HepG2 (cell line): ENCODE results near the gene FGF1. TPM values are rescaled to one million over a fixed set of nuclear protein-coding genes. Genes with fewer than 3 reads are reported as not detected.

Experiments used
- ATAC-seq: fragments of 200-7000 bp; cut with Tn5 transposase; 3 replicates; pipeline ENCODE4 v1.9.1; 2020; ENCODE audit warnings: mild to moderate bottlenecking, moderate library complexity
- BruUV-seq: library from RNA; stranded (reverse); fragments of 400-500 nt; replicated peaks from 2 replicates; lab custom pipeline; 2021; lab: Mats Ljungman, UMichigan
- CTCF ChIA-PET: fragments of 300-600 bp; formaldehyde crosslinking; extraction: SDS; loops from one replicate; lab custom pipeline; 2021; ENCODE audit warnings: low total read pairs, inconsistent platforms, low intra/inter-chr PET ratio; lab: Yijun Ruan, JAX
- POLR2A ChIA-PET: fragments of 350-600 bp; sonication (Branson Sonifier 250); formaldehyde crosslinking; loops from one replicate; lab custom pipeline; 2020; ENCODE audit warnings: antibody characterized with exemption, inconsistent platforms; lab: Yijun Ruan, JAX
- DNase-seq: peaks from one replicate; pipeline ENCODE4 v3.0.0-alpha.2; 2015; ENCODE audit warnings: low spot score
- FAIRE-seq: peaks from 3 replicates; lab custom pipeline; 2011; peaks lifted over from hg19 to GRCh38; lab: Jason Lieb, UNC
- H2AFZ ChIP-seq: one replicate; pipeline ENCODE4 v1.6.1; 2011; ENCODE audit warnings: low read length, inconsistent platforms
- H3K27ac ChIP-seq: fragments of 300-600 bp; 3 replicates; pipeline ENCODE4 v1.8.0; 2011; ENCODE audit warnings: mixed run types, mild to moderate bottlenecking, mixed read lengths, low read length, inconsistent platforms; ENCODE audit not compliant: insufficient read depth; ENCODE audit errors: extremely low read length
- H3K27me3 ChIP-seq, 2 experiments: fragments of 200-600 bp in 1 of 2; 2 replicates in 1 of 2; 3 replicates in 1 of 2; pipeline versions ENCODE4 v1.6.0 to v1.8.0; 2011; ENCODE audit warnings: low read length in 2 of 2, mild to moderate bottlenecking in 2 of 2, moderate library complexity in 2 of 2, inconsistent platforms in 1 of 2; ENCODE audit not compliant: insufficient read depth in 2 of 2, control insufficient read depth in 1 of 2
- H3K36me3 ChIP-seq, 2 experiments: fragments of 200-600 bp in 1 of 2; replicated peaks in 1 of 2; 2 replicates in 1 of 2; 3 replicates in 1 of 2; pipeline versions ENCODE4 v1.5.1 to v1.8.0; 2011; ENCODE audit warnings: low read length in 2 of 2, inconsistent platforms in 1 of 2; ENCODE audit not compliant: insufficient read depth in 2 of 2, control insufficient read depth in 1 of 2
- H3K4me1 ChIP-seq: 2 replicates; pipeline ENCODE4 v1.5.1; 2012; ENCODE audit warnings: low read length, inconsistent platforms; ENCODE audit not compliant: insufficient read depth
- H3K4me2 ChIP-seq: 2 replicates; pipeline ENCODE4 v1.6.0; 2011; ENCODE audit warnings: low read depth, low read length, inconsistent platforms
- H3K4me3 ChIP-seq, 3 experiments: fragments of 200-600 bp in 1 of 3; sonication (generic), shearing (Covaris generic) in 1 of 3; replicated peaks in 1 of 3; 2 replicates each; pipeline ENCODE4 v1.5.1; 2011 to 2016; ENCODE audit warnings: low read length in 3 of 3, inconsistent platforms in 2 of 3, low read depth in 2 of 3, mild to moderate bottlenecking in 2 of 3, control low read depth in 1 of 3, mixed read lengths in 1 of 3; ENCODE audit not compliant: insufficient read depth in 1 of 3
- H3K79me2 ChIP-seq: one replicate; pipeline ENCODE4 v1.6.1; 2011; ENCODE audit warnings: low read length, inconsistent platforms; ENCODE audit not compliant: insufficient read depth
- H3K9ac ChIP-seq: 2 replicates; pipeline ENCODE4 v1.6.0; 2011; ENCODE audit warnings: mild to moderate bottlenecking, low read depth, low read length, inconsistent platforms; ENCODE audit not compliant: insufficient read depth
- H3K9me3 ChIP-seq: 2 replicates; pipeline ENCODE4 v1.5.1; 2012; ENCODE audit warnings: mild to moderate bottlenecking, low read length
- H4K20me1 ChIP-seq: 2 replicates; pipeline ENCODE4 v1.6.0; 2011; ENCODE audit warnings: inconsistent platforms, mild to moderate bottlenecking, low read length, moderate library complexity; ENCODE audit not compliant: insufficient read depth
- AHR ChIP-seq: IDR thresholded peaks from 2 replicates; pipeline ENCODE4 v1.6.1; 2018; ENCODE audit warnings: missing genetic modification reagents, missing compliant biosample characterization
- HNRNPL ChIP-seq: fragments of 200-400 bp; formaldehyde crosslinking; IDR thresholded peaks from 2 replicates; pipeline ENCODE4 v1.6.1; 2017; ENCODE audit warnings: mild to moderate bottlenecking, low read depth, low read length
- KDM6A ChIP-seq: IDR thresholded peaks from 2 replicates; pipeline ENCODE4 v1.6.1; 2016; ENCODE audit warnings: low read depth
- PRPF4 ChIP-seq: fragments of 200-400 bp; formaldehyde crosslinking; IDR thresholded peaks from 2 replicates; pipeline ENCODE4 v1.6.1; 2016; ENCODE audit warnings: low read length, low read depth; ENCODE audit not compliant: poor library complexity, severe bottlenecking
- SP140L ChIP-seq: sonication (generic); formaldehyde crosslinking; IDR thresholded peaks from 2 replicates; pipeline ENCODE4 v1.4.0; 2020; ENCODE audit warnings: missing genetic modification reagents, borderline replicate concordance
- SRY ChIP-seq: sonication (generic); formaldehyde crosslinking; IDR thresholded peaks from 2 replicates; pipeline ENCODE4 v1.8.0; 2022; ENCODE audit warnings: mild to moderate bottlenecking, missing genetic modification reagents
- ZNF3 ChIP-seq: IDR thresholded peaks from 2 replicates; pipeline ENCODE4 v1.7.0; 2017; ENCODE audit warnings: inconsistent platforms
- ZNF546 ChIP-seq: sonication (generic); formaldehyde crosslinking; conservative IDR thresholded peaks from 2 replicates; pipeline ENCODE4 v1.8.1; 2023; ENCODE audit warnings: mild to moderate bottlenecking, missing genetic modification reagents
- WGBS: methylation state at CpG from one replicate; pipeline ENCODE4 v1.1.6; 2017; ENCODE audit warnings: low lambda C conversion rate; 5-methylcytosine and 5-hydroxymethylcytosine counted together
- in situ Hi-C: cut with HindIII; loops from 2 replicates; pipeline ENCODE4 v1.10.0; 2017; ENCODE audit warnings: low pct_unique_long_range_greater_than_20kb; ENCODE audit not compliant: extremely low pct_ligation_motif_present
- intact Hi-C: fragments of 100-400 bp; cut with micrococcal nuclease; formaldehyde crosslinking; loops from one replicate; pipeline ENCODE4 v1.10.0; 2022; ENCODE audit not compliant: unreplicated experiment
- polyA plus RNA-seq, 8 experiments: library from polyadenylated mRNA; depleted of rRNA in 3 of 8; stranded (reverse) in 7 of 8; unstranded in 1 of 8; fragments of >200 nt; fragmentation: Illumina TruSeq in 4 of 8; extraction: Trizol in 4 of 8; gene quantifications; 2 replicates each; pipeline versions ENCODE4 v1.2.1 to v1.2.3, GENCODE V29; 2011 to 2016; ENCODE audit warnings: low read depth in 4 of 8, missing spikeins in 1 of 8, mixed read lengths in 1 of 8; ENCODE audit not compliant: insufficient read depth in 1 of 8
- total RNA-seq, 5 experiments: library from RNA; depleted of rRNA; stranded (reverse); fragments of >200 nt; fragmentation: Illumina TruSeq; extraction: Trizol; gene quantifications; 2 replicates each; pipeline ENCODE4 v1.2.3, GENCODE V29; 2016; ENCODE audit warnings: low read depth in 1 of 5
- TF ChIP-seq, protein P1 (sequence below): sonication (generic); formaldehyde crosslinking; conservative IDR thresholded peaks from 2 replicates; pipeline ENCODE4 v1.8.1; 2023; ENCODE audit warnings: missing genetic modification reagents
- TF ChIP-seq, protein P2 (sequence below): sonication (generic); formaldehyde crosslinking; conservative IDR thresholded peaks from 2 replicates; pipeline ENCODE4 v1.4.0; 2020; ENCODE audit warnings: missing genetic modification reagents

The FGF1 gene
- total and polyA plus RNA-seq, 2 of the 13 experiments (the other 11 are each of a cell fraction or from before 2014, with no cell fraction given): not detected

DNA sequence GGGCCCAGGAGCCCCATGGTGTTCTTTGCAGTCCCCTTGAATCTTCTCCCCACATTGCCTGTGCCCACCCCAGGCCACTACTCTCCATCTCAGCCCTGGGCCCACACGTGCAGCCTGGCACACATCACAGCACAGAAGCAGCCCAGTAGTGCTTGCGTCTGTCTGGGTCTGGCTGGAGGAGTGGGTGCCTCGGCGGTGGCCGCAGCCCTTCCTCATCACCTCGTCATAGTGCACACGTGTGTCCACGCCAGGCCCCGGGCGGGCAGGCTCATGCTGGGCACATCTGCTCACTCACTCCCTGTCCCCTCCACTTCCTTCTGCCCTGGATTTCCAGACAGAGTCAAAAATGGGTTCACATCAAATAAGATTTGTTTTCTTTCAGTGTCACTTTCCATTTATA lies 33.3 kb downstream of the FGF1 start:
- CTCF ChIA-PET: no interaction called here
- BruUV-seq: no TSS peak
- no peak for TF ChIP-seq SRY (CRISPR knock-in tag)
- no peak for TF ChIP-seq PRPF4
- TF ChIP-seq, protein P1, sequence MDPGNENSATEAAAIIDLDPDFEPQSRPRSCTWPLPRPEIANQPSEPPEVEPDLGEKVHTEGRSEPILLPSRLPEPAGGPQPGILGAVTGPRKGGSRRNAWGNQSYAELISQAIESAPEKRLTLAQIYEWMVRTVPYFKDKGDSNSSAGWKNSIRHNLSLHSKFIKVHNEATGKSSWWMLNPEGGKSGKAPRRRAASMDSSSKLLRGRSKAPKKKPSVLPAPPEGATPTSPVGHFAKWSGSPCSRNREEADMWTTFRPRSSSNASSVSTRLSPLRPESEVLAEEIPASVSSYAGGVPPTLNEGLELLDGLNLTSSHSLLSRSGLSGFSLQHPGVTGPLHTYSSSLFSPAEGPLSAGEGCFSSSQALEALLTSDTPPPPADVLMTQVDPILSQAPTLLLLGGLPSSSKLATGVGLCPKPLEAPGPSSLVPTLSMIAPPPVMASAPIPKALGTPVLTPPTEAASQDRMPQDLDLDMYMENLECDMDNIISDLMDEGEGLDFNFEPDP (CRISPR knock-in tag): no peak
- TF ChIP-seq ZNF3 (CRISPR knock-in tag): no peak
- TF ChIP-seq KDM6A (CRISPR knock-in tag): no peak
- TF ChIP-seq HNRNPL: no peak
- TF ChIP-seq AHR: no peak
- no peak for TF ChIP-seq ZNF546 (CRISPR knock-in tag)
- TF ChIP-seq, protein P2, sequence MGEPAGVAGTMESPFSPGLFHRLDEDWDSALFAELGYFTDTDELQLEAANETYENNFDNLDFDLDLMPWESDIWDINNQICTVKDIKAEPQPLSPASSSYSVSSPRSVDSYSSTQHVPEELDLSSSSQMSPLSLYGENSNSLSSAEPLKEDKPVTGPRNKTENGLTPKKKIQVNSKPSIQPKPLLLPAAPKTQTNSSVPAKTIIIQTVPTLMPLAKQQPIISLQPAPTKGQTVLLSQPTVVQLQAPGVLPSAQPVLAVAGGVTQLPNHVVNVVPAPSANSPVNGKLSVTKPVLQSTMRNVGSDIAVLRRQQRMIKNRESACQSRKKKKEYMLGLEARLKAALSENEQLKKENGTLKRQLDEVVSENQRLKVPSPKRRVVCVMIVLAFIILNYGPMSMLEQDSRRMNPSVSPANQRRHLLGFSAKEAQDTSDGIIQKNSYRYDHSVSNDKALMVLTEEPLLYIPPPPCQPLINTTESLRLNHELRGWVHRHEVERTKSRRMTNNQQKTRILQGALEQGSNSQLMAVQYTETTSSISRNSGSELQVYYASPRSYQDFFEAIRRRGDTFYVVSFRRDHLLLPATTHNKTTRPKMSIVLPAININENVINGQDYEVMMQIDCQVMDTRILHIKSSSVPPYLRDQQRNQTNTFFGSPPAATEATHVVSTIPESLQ: no peak
- no peak for TF ChIP-seq SP140L (CRISPR knock-in tag)
- Histone ChIP-seq H3K4me2 (no peak overlapping the region), H3K4me3 (no peak overlapping the region), H3K4me1 (no peaks in the 10 kb centered on the region), H3K9ac (no peak overlapping the region), H4K20me1 (no peaks in the 10 kb centered on the region), H3K36me3 (no peaks in the 10 kb centered on the region), H3K79me2 (no peaks in the 10 kb centered on the region), H3K9me3 (no peaks in the 10 kb centered on the region), H3K27me3 (peaks cover 0 to 9% of the 10 kb centered on the region in 2 experiments; a peak in 2 of 5 replicates), H2AFZ (no peak overlapping the region), H3K27ac (no peak overlapping the region)
- no peak for DNase-seq
- no peak for ATAC-seq
- intact Hi-C loops (no loop called here), in situ Hi-C loops (no loop called here)
- FAIRE-seq: no peak
- 55% methylated on average over 10 of the region's 10 CpGs for WGBS
- POLR2A ChIA-PET: no interaction called here
